ENCODE measurements around the gene TMPRSS15.
"Not testable (repeated sequence)": the region's sequence is repeated elsewhere in the genome, so short reads cannot be mapped to it uniquely, and the experiment has no call there.

Gene TMPRSS15

DNA sequence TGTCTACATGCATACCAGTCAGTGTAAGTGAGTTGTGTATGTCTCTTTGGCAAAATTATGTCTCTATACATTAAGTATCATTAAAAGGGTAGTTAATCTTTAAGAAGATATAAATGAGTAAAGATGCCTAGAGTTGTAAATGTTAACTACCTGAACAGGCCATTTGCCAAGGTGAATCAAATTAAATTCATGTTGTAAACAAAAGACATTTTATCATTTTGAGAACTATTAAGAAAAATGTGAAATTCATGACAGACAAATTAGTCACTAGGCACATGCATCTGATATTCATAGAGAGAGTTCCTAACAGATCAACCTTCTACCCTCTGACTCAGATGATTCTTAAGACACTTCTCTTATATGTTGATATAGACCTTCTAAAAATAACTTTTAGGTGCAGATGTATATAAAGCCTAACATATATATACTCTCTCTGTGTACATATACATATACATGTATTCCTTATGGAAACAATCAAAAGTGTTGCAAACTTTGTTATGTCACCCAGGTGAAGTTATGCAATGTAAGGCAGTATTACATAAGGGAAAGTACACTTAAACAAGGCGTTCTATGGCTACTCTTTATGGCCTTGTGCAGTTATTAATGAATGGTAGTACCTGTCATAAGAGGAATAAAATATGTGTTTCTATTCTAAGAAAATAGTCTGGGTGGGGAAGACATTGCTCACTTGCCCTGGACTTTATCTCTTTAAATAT is at the start of gene TMPRSS15:
TSS of gene TMPRSS15 (minus strand) at position 51 of the 716 bp plus-strand sequence. CDS start 163 bp downstream, outside the sequence.
- DNase-seq: no peak

DNA sequence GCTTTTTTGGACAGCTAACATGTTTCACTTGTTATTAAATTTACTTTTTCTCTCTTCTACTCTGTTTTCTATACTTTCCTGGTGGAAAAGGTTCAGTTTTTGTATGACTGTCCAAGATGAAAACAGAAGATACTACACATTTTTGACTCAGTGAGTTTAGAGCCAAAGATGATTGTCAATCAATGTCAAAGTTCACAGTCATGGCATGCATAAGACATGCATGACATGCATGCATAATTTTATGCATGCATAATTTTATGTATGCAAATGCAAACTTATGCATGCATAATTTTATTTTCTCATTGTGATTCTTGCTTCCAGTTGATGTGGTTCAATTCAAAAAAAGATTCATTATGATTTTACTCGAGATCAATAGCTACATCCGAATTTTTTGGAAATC is 48.1 kb upstream of the TMPRSS15 start:
- DNase-seq: no peak

DNA sequence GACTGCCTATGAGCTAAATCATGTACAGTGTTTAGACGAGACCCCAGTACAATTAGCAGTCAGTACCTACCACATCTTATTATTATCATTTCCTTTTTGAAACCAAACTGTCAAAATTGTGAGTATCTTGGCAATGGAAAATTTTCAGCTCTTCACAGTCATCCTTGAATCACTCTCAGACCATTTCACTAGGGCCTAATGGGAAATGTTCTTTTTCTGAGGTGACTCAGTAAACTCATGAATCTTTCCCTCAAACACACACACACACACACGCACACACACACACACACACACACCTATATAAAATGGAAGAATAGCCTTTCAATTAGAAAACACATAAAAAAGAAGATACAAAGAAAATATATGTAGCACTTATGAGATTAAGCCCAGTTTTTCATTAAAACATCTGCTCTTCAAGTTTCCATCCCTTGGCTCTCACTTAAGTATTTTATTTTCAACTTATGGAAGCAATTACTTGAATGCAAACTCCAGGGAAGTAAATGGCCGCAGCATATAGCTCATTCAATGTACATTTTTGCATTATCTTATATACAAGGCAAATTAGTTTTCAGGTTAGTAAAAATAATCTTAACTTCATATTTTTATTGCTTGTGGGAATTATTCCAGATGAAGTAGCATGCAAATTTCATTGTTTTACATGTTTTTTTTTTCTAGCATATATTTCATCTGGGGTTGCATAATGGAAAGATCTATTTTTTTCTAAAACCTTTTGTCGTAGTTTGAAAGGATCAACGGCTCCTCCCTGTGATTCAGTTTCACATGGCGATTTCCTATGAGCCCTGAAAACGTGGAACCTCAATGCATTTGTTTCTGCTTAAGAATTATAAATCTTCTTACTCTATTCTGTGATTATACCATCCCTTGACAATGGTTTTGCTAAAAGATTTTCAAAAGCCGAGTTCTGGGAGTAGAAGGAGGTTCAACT is 46.3 kb upstream of the TMPRSS15 start:
- DNase-seq: no peak

DNA sequence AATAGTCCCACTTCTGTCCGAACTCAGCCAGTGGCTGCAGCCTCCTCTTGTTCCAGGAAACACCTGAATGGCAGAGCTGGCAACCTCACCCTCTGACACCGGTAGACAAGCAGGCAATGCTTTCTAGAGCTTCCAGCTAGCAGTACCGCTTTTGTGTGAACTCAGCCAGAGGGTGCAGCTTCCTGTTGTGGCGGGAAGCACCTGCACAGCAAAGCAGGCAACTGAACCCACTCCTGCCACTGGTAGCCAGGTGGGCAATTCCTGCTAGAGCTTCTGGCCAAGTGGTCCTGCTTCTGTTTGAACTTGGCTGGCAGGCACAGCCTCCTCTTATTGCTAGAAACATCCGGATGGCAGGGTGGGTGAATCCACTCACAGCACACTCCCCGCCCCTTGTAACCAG is 40.1 kb upstream of the TMPRSS15 start:
- DNase-seq: peak; percentile 3

DNA sequence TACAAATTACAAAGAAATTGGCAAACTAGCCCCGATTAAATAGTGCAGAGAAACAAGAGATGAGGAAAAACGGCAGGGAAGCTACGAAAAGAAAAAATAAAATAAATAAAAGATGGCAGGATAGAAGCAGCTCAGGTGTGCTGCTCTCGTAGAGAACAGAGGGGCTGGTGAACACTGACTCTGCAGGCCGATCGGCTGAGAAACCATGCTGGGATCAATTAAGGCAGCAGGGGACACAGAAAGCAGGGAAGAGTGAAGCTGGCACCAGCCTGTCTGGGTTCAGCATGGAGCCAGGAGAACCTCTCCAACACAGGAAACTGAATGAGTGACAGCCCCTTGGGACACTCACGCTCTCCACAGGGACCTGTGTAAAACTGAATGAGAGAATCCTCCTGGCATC is 39.5 kb upstream of the TMPRSS15 start:
- DNase-seq: no peak

DNA sequence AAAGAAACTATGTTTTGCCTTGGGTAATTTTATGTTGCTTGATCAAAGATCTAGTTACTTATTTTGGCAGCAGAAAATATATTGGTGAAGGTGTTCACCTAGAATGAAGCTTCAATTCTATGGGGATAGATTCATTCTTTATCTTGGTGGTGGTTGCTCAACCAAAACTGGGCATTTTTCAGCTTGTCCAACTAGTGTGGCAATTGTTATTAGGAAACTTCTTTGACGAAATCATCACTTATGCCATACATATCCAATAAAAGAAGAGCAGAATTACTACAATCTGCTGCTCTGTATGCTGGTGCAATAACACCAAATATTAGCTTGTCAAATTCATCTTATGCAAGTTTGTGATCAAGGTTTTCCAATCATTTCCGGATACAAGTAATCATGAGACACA is 26.8 kb upstream of the TMPRSS15 start:
- no peak for DNase-seq

DNA sequence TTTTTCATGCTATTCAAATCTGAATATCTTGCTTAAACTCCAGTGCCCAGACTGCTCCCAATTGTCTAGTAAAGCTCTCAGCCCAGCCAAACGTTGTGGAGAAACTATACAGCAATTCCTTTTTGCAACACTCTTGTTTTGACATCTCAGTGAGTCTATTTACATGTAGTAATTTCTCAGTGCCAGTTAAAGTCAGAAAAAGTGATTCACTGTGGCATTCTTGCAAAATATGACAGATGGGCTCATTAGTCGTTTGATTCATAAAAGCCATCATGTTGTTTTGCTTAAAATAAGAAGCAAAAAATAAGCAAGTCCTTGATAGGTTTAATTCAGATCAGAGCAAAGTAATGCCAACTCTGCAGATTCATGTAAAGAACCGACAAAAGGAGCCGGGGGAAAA is 20.7 kb upstream of the TMPRSS15 start:
- DNase-seq: no peak

DNA sequence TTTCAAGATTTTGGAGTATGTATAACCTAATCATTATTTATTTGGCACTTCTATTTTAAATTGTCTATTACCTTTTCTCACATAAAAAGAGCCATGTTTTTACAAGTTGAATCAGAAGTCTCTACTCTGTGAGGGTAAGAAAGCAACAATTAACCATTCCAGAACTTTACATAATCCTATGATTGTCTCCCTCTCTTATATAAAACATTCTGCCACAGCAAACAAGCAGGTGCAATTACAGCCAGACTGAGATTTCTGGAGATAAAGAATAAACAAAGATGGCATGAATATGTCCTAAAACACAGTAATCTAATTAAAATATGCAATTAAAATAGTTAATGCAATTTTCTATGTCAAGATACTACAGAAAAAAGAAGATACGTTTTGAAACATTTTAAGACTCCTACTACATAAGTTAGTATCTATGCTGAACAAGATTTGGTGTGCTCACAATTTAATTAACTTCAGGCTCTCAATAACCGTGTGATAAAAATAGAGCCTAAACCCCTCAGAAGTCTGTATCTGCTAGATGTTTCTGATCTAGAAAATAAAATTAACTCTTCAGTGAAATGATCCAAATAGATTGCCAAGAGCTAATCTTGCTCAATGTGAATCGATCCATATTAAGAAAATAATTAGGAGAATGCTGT is 13.7 kb upstream of the TMPRSS15 start:
- DNase-seq: no peak

DNA sequence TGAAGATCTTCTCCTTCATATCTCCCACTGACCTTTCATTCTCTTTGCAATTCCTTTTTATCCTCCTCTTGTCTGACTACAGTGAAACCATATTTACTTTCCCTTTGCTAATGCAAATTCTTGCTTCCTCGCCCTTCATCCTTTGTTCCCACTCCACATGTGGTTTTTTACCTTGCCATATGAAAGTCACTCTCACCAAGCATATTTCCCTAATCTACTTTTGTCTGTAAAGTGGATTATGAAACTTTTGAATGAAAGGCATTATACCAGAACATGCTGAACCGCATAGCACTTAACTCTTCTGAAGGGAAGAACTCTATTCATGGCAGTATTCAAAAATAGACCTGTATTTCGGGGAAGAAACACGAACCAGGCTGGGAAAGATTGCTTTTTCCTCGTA is 8.0 kb upstream of the TMPRSS15 start:
- no peak for DNase-seq

DNA sequence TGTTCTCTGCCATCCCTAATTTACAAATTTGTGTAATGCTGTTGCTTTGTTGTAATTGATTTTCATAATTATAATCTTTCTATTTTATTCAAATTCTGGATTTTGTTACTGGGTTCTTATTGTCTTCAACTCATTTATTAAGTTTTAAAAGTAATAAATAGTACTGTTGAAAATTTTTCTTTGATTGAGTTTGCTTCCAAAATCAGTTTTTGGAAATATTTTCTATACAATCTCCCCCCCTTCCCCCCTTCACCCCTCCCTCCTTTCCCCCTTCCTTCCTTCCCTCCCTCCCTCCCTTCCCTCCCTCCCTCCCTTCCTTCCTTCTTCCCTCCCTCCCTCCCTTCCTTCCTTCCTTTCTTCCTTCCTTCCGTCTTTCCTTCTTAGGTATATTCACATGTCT is 6.0 kb upstream of the TMPRSS15 start:
- DNase-seq: no peak

DNA sequence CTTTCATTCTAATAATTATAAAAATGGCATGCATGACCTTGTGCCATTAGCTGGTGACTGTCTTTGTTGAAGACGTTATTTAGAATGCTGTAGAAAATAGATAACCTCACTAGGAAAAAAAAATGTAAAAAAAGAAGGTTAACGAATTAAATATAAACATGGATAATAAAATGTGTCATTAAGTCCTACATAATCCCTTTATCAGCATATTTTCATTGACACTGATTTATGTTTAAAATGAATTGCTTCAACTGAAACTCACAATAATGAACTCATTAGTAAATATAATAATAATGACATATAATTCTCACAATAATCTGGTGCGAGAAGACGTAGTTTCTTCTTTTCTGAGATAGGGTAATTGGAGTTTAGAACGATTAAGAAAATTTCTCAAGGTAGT is 4.7 kb downstream of the TMPRSS15 start:
- no peak for DNase-seq

DNA sequence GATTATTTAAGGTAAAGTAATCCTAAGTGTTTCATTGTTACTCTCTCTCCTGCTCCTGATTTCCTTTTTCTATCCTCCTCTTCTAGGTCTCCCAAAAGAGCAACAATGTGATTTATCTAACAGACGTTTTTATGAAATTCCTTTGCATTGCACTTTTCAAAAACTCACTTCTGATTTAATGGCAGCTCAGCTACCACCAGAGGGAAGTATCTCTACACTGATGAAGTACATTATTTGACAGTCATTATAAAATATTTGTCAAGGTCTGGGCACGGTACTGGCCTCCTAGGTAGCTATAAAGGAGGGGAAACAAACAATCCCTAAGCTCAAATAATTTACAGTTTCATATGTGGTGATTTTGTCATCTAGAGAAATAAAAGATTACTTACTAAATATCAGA is 15.6 kb downstream of the TMPRSS15 start:
- no peak for DNase-seq

DNA sequence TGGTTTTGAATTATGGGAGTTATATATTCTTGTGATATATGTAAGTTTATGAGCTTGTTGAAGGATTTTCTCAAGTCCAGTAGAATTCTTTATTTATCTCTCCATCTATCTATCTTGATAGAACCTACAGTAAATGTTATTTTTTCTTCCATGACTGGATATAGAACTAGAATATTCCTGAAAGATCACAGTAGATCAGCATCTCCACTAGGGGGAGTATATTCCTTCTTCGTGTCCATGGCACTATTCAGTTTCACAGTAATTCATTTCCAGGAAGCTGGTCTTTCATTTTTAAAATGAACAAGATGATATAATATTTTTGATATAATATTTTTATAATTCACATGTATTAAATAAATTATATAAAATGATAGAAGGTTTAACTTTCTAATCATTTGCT is 18.8 kb downstream of the TMPRSS15 start:
- DNase-seq: no peak

DNA sequence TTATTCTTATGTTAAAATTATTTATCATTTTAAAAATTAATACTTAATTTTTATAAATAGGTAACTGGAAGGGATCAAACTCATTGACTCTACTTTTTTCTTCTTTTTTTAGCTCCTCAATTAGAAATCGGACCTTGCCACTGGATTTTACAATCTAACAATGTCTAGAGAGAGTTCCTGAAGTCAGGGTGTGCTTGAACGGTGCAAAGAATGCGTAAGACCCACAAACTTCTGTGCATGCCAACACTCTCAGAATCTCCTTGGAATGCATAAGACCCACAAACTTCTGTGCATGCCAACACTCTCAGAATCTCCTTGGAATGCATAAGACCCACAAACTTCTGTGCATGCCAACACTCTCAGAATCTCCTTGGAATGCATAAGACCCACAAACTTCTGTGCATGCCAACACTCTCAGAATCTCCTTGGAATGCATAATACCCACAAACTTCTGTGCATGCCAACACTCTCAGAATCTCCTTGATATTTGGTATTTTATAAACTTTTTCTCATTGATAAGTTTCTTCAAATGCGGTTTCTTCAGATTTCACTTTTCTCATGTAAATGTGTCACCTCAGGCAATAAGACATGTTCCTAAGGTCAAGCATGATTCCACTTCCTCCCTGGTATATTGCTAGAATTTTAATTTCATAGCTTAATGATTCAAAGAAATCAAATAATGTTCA is 20.5 kb downstream of the TMPRSS15 start:
- not testable (repeated sequence) for DNase-seq

DNA sequence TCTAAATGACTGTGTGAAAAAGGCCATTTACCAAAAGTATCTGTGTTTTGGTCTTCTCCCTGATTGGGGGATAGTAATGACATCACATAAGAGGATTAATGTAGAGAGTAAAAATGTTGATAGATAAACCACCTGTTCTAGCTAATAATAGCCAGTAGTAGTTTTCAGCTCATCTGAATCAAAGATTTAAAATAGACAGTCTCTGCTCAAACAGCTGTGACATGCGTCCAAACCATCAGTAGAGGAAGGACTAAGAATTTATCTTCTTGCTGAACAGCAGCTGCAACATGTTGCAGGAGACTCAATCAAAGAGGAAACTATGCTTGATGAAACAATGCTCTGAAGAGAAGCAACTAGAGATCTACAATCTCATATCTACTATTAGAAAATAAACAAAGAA is 21.4 kb downstream of the TMPRSS15 start:
- no peak for DNase-seq

DNA sequence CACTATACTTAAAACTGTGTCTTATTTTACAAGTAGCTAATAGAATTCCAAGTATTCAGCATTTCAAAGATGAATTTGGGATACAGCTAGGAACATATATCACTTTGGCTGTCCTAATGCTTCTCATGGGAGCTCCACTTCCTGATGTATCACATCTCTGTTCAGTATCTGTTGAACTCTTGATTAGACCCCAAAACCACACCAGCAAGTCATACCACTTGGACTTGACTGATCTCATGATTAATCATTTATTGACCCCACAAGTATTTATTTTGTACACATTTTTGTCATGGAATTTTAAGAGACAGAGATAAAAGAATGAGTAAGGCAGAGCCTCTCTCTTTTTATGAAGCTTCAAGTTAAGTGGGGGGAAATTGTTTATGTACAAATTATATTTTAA is 30.0 kb downstream of the TMPRSS15 start:
- DNase-seq: no peak

DNA sequence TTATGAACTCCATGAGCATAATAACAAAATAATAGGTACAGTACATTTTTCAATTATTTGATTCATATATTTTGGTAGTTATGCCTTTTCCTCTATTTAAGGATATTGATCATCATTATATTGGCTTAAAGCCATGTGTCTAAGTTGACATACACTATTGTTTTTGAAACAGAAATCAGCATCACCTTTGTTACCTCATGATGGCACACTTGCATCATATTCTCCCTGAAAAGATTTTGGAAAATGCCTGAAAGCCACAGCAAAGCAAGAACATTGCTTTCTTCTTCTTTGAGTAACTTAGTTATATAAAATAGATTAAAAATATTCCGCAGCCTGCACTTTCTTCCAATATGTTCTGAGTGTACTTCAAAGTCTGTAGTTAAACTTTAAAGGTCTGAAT is 33.3 kb downstream of the TMPRSS15 start:
- no peak for DNase-seq

DNA sequence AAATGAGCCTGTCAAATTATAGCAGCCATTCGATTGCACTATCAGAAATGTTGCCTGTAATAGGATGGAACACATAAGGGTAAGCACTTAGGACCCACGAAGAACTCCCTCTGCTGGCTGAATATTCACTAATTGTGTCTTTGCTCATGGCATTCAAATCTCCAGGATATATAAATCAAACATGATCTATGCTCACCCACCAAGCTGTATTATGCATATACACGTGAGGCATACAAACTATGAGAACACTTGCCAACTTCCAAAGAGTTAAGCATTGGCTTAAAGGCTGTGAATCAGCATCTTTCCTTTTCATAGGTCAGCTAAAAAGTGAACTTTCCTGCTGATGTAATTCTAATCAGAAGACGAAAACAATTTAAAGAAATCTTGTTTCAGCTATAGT is 34.5 kb downstream of the TMPRSS15 start:
- no peak for DNase-seq

DNA sequence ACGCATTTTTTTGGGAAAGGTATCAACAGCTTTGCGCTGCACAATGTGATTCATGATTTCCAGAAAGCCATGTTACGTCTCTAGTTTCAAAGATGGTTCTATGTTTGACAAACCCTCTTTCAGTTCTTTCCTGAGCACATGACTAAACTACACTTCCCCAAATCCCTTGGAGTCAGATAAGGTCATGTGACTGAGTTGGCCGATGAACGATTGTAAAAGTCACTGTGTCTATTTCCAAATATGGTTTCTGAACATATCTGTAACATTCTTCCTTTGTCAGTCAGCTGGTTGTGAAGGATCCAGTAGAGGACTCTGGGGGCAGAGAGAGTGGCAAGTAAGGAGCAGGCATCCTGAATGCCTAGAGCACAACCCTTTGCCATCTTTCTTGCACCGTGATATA is 35.4 kb downstream of the TMPRSS15 start:
- DNase-seq: no peak

DNA sequence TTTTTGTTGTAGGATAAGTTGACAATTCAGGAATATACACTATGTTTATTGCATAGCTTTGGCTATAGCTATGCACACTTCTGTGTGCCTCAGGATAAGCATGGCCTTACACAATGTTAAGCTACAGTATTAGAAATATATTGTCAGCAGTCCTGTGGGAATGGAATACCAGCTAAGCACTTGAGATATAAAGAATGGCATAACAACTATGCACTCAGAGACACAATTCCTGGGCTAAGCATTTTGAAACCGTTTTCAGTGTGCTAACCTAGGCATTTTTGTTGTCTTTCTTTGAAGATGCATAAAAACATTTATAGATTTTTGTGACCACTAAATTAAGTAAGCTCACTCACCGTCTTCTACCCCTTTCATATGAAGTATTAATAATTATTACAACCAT is 46.8 kb downstream of the TMPRSS15 start:
- no peak for DNase-seq

DNA sequence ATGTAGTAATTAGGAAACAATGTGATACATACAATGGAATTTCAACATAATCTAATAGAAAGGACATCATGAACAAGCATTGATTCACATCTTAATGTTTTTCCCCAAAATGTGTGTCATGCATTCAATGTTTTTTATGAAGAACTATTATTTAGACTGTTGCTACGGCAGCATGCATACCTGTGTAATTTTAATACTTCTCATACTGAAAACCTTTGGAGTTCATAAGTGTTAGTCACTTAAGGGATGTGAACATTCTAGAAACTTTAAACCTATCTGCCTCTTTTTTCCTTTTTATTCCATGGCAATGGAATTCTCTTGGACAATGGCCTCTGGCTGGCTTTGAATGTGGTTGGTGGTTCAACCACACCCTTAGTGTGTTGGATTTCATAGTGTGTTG is 48.6 kb downstream of the TMPRSS15 start:
- no peak for DNase-seq

DNA sequence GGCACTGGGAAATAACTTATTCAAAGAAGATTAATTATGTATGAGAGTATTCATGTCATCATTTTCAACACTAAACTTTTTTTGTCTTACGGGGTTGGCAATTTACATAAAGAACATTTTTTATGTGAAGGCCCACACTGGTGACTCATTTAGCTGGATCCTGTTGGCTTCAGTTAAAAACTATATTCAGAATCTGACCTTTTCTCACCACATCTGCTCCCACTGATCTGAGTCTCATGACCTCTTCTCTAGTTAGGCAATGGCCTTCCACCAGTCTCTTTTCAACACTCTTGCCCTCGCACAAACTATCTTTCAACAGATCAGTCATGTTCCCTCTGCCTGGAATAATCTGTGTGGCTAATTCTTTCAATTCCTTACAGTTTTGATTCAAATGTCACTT is 53.4 kb downstream of the TMPRSS15 start:
- DNase-seq: no peak

DNA sequence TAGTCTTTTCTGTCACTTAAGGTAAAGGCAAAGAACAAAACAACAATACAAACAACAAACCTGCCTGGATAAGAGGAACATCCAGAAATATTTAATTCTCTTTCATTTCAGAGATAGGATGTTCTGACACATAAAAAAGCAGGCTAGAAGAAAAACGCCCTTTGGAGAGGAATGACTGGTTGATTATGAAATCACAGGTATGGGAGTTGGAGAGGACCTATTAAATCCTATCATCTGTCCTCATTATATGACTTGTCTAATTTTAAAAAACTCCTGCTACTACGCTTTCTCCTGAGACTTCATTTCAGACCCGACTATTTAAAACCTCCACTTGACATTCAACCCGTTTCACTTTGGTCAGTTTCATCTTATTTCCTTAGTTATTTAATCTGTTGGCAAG is 54.1 kb downstream of the TMPRSS15 start:
- DNase-seq: no peak

Data from activated gamma-delta T cell treated with Interleukin-2 at 50 U/mL for 16 hours (primary cell).